Activated CD4-positive, CD25-positive, alpha-beta regulatory T cell (primary cell): ENCODE data around the gene WDR31.

ENCODE experiments used
- DNase-seq, 4 experiments: peaks; one replicate each; lab custom pipeline; 2025; lab: John Stamatoyannopoulos, UW

WDR31 gene

GRCh38 chr9:113341712-113342410, 1.8 kb upstream of the WDR31 start:
- no peak for DNase-seq

GRCh38 chr9:113337714-113338113, 2.4 kb downstream of the WDR31 start:
- no peak for DNase-seq

GRCh38 chr9:113331780-113332179, 8.3 kb downstream of the WDR31 start:
- DNase-seq = no peak

GRCh38 chr9:113328045-113328782, 11.9 kb downstream of the WDR31 start:
- no peak for DNase-seq

GRCh38 chr9:113326230-113326629, 13.8 kb downstream of the WDR31 start:
- no peak for DNase-seq

- DNase-seq = no peak
These were observed 17.4 kb downstream of the WDR31 start for GRCh38 chr9:113322671-113323070.

- DNase-seq = no peak
These were observed 20.0 kb downstream of the WDR31 start for GRCh38 chr9:113320051-113320450.

- no peak for DNase-seq
These were observed 21.0 kb downstream of the WDR31 start for GRCh38 chr9:113319054-113319453.

GRCh38 chr9:113317777-113318176, 22.3 kb downstream of the WDR31 start:
- DNase-seq = no peak

GRCh38 chr9:113316030-113316429, 24.0 kb downstream of the WDR31 start:
- no peak for DNase-seq

GRCh38 chr9:113315231-113315630, 24.8 kb downstream of the WDR31 start:
- no peak for DNase-seq

- DNase-seq = no peak
These were observed 26.8 kb downstream of the WDR31 start for GRCh38 chr9:113313261-113313660.

GRCh38 chr9:113311961-113312360, 28.1 kb downstream of the WDR31 start:
- DNase-seq = no peak

- DNase-seq = no peak
These were observed 29.5 kb downstream of the WDR31 start for GRCh38 chr9:113310538-113310937.

- no peak for DNase-seq
These were observed 30.8 kb downstream of the WDR31 start for GRCh38 chr9:113309204-113309813.

GRCh38 chr9:113307396-113307975, 32.6 kb downstream of the WDR31 start:
- DNase-seq = no peak

- no peak for DNase-seq
These were observed 33.5 kb downstream of the WDR31 start for GRCh38 chr9:113306566-113306965.

- no peak for DNase-seq
These were observed 37.2 kb downstream of the WDR31 start, which contains the start of gene RNF183 for GRCh38 chr9:113302792-113303418. RNF183 (minus strand) TSS chr9:113303376; CDS start chr9:113298184, 5,192 bp downstream.

GRCh38 chr9:113301548-113301947, 38.5 kb downstream of the WDR31 start:
- no peak for DNase-seq

- no peak for DNase-seq
These were observed 40.2 kb downstream of the WDR31 start for GRCh38 chr9:113299800-113300292.

GRCh38 chr9:113298924-113299770, 40.9 kb downstream of the WDR31 start:
- DNase-seq = no peak
